Esophagus muscularis mucosa (tissue), 4 donors: ENCODE data around the gene OR6C65. TPM values are rescaled to one million over a fixed set of nuclear protein-coding genes. Genes with fewer than 3 reads are reported as not detected.

Experiments
- DNase-seq: peaks from one replicate; pipeline ENCODE4 v3.0.0-alpha.2; 2017; ENCODE audit errors: extremely low spot score
- H3K27ac ChIP-seq, 4 donors: fragments of 200-600 bp; sonication (generic); replicated peaks in 1 of 4; 1 replicate in 3 of 4; 2 replicates in 1 of 4; pipeline ENCODE4 v1.5.1; 2016 to 2019; ENCODE audit warnings: mild to moderate bottlenecking in 1 of 4
- H3K27me3 ChIP-seq, 4 donors: fragments of 200-600 bp; sonication (generic); one replicate each; pipeline versions ENCODE4 v1.5.1 to v1.6.0; 2016 to 2019
- H3K36me3 ChIP-seq, 4 donors: fragments of 200-600 bp; sonication (generic); one replicate each; pipeline ENCODE4 v1.5.1; 2016 to 2019
- H3K4me1 ChIP-seq, 4 donors: fragments of 200-600 bp; sonication (generic); one replicate each; pipeline ENCODE4 v1.5.1; 2016 to 2019
- H3K4me3 ChIP-seq, 4 donors: fragments of 200-600 bp; sonication (generic); 1 replicate in 2 of 4; 2 replicates in 2 of 4; pipeline ENCODE4 v1.5.1; 2016 to 2019; ENCODE audit warnings: mild to moderate bottlenecking in 4 of 4, moderate library complexity in 1 of 4
- H3K9me3 ChIP-seq, 4 donors: fragments of 200-600 bp; sonication (generic); 1 replicate in 3 of 4; 2 replicates in 1 of 4; pipeline ENCODE4 v1.5.1; 2016 to 2019
- CTCF ChIP-seq, 3 experiments: fragments of 200-600 bp in 2 of 3; fragments of 450-650 bp in 1 of 3; sonication (generic) in 2 of 3; IDR thresholded peaks; one replicate each; pipeline ENCODE4 v1.5.1; 2017 to 2019; ENCODE audit warnings: antibody characterized with exemption in 3 of 3, mild to moderate bottlenecking in 2 of 3, moderate library complexity in 1 of 3
- EP300 ChIP-seq: sonication (generic); formaldehyde crosslinking; IDR thresholded peaks from one replicate; pipeline ENCODE4 v1.6.1; 2017; ENCODE audit warnings: antibody characterized with exemption
- POLR2A ChIP-seq: fragments of 450-650 bp; IDR thresholded peaks from one replicate; pipeline ENCODE4 v1.6.1; 2017; ENCODE audit warnings: antibody characterized with exemption, moderate library complexity, mild to moderate bottlenecking, low read depth
- POLR2AphosphoS5 ChIP-seq, 2 donors: sonication (generic); formaldehyde crosslinking; IDR thresholded peaks; one replicate each; pipeline ENCODE4 v1.6.1; 2017; ENCODE audit warnings: antibody characterized with exemption in 2 of 2
- WGBS: methylation state at CpG from one replicate; pipeline ENCODE4 v1.1.5; 2018; 5-methylcytosine and 5-hydroxymethylcytosine counted together
- intact Hi-C: fragments of 100-400 bp; cut with DNase I; formaldehyde crosslinking; loops from one replicate; pipeline ENCODE4 v1.15.1; 2023
- total RNA-seq, 4 donors: library from RNA; depleted of rRNA; stranded (reverse); fragments of >200 nt; gene quantifications; one replicate each; pipeline versions ENCODE4 v1.1.0 to v1.2.1, GENCODE V29; 2016

OR6C65 gene
- total RNA-seq, 4 donors from 2014 or later: not detected

- no peak within 1 kb of the TSS for H3K4me3 ChIP-seq
- intact Hi-C loops: no loop called here
- peaks cover 0 to 6% (median 0%) of the 10 kb centered on the region in 4 donors for H3K9me3 ChIP-seq
- H3K4me1 ChIP-seq: no peaks in the 10 kb centered on the region
- H3K27ac ChIP-seq: no peak within 1 kb of the TSS
- 61% methylated on average over 2 of the region's 2 CpGs for WGBS
- TF ChIP-seq POLR2A: no peak
- TF ChIP-seq EP300: no peak
- TF ChIP-seq CTCF (IDR thresholded peaks at IDR 0.05): no peak
- TF ChIP-seq POLR2AphosphoS5 (IDR thresholded peaks at IDR 0.05): no peak
- no peaks in the 10 kb centered on the region for H3K36me3 ChIP-seq
- no peak for DNase-seq
- H3K27me3 ChIP-seq: no peaks in the 10 kb centered on the region
Measured at GRCh38 chr12:55443776-55444175, 43.4 kb downstream of the OR6C65 start, which contains the start of gene OR6C2. OR6C2 (plus strand) TSS chr12:55444076; CDS start chr12:55452214, 8,138 bp downstream.

- no peaks in the 10 kb centered on the region for H3K27me3 ChIP-seq
- intact Hi-C loops: no loop called here
- H3K9me3 ChIP-seq: peaks cover 0 to 6% (median 0%) of the 10 kb centered on the region in 4 donors
- TF ChIP-seq POLR2A: no peak
- no peak overlapping the region for H3K4me3 ChIP-seq
- no peaks in the 10 kb centered on the region for H3K36me3 ChIP-seq
- no peaks in the 10 kb centered on the region for H3K4me1 ChIP-seq
- no peak for DNase-seq
- WGBS: 94% methylated on average over 1 of the region's 1 CpG
- no peak overlapping the region for H3K27ac ChIP-seq
Measured at GRCh38 chr12:55445357-55445756, 45.0 kb downstream of the OR6C65 start.

GRCh38 chr12:55446326-55446725 is 46.0 kb downstream of the OR6C65 start:
- WGBS: 68% methylated on average over 5 of the region's 5 CpGs
- Histone ChIP-seq H3K9me3 (peaks cover 0 to 2% (median 0%) of the 10 kb centered on the region in 4 donors), H3K36me3 (no peaks in the 10 kb centered on the region), H3K4me3 (no peak overlapping the region), H3K27ac (no peak overlapping the region), H3K27me3 (no peaks in the 10 kb centered on the region), H3K4me1 (no peaks in the 10 kb centered on the region)
- DNase-seq: no peak
- intact Hi-C loops: no loop called here
- TF ChIP-seq POLR2AphosphoS5 (IDR thresholded peaks at IDR 0.05): no peak
- no peak for TF ChIP-seq POLR2A
- TF ChIP-seq EP300: no peak
- no peak for TF ChIP-seq CTCF (IDR thresholded peaks at IDR 0.05)

GRCh38 chr12:55448825-55449224 is 48.5 kb downstream of the OR6C65 start:
- H3K36me3 ChIP-seq: no peaks in the 10 kb centered on the region
- TF ChIP-seq EP300 (no peak), POLR2A (no peak)
- no peaks in the 10 kb centered on the region for H3K9me3 ChIP-seq
- DNase-seq: no peak
- no peak overlapping the region for H3K4me3 ChIP-seq
- no peak overlapping the region for H3K27ac ChIP-seq
- intact Hi-C loops: no loop called here
- no peaks in the 10 kb centered on the region for H3K27me3 ChIP-seq
- no peaks in the 10 kb centered on the region for H3K4me1 ChIP-seq

Other genes starting within 250 kb of the OR6C65 start
- gene OR10A7, start 179.5 kb upstream of the OR6C65 start, total RNA-seq: not detected
- gene OR6C74, start 155.9 kb upstream of the OR6C65 start, total RNA-seq: not detected
- not detected for gene OR6C6, start 104.0 kb upstream of the OR6C65 start, total RNA-seq
- gene OR6C1, start 86.2 kb upstream of the OR6C65 start, total RNA-seq: not detected
- gene OR6C3, start 69.8 kb upstream of the OR6C65 start, total RNA-seq: not detected
- not detected for gene OR6C75, start 37.6 kb upstream of the OR6C65 start, total RNA-seq
- gene OR6C76, start 25.7 kb downstream of the OR6C65 start, total RNA-seq: not detected
- gene OR6C2, start 43.5 kb downstream of the OR6C65 start, total RNA-seq: not detected
- gene OR6C70, start 69.6 kb downstream of the OR6C65 start, total RNA-seq: not detected
- not detected for gene OR6C68, start 91.8 kb downstream of the OR6C65 start, total RNA-seq
- not detected for gene OR6C4, start 149.1 kb downstream of the OR6C65 start, total RNA-seq
- not detected for gene OR2AP1, start 171.9 kb downstream of the OR6C65 start, total RNA-seq
- not detected for gene OR10P1, start 236.4 kb downstream of the OR6C65 start, total RNA-seq